Kidney epithelial cell (primary cell): ENCODE results near the gene HS3ST5. TPM values are rescaled to one million over a fixed set of nuclear protein-coding genes. Genes with fewer than 3 reads are reported as not detected.

Experiments
- DNase-seq: peaks from one replicate; pipeline ENCODE4 v3.0.0-alpha.2; 2010; ENCODE audit warnings: low read depth
- H3K27me3 ChIP-seq: 2 replicates; pipeline ENCODE4 v1.6.0; 2011; ENCODE audit warnings: low read length; ENCODE audit not compliant: control insufficient read depth, insufficient read depth
- H3K36me3 ChIP-seq: 2 replicates; pipeline ENCODE4 v1.5.1; 2011; ENCODE audit warnings: low read length; ENCODE audit not compliant: control insufficient read depth, insufficient read depth
- H3K4me3 ChIP-seq: 2 replicates; pipeline ENCODE4 v1.5.1; 2011; ENCODE audit warnings: low read depth, mild to moderate bottlenecking, control low read depth, low read length
- total RNA-seq: library from RNA; depleted of rRNA; stranded (reverse); fragments of >200 nt; gene quantifications from 2 replicates; pipeline ENCODE4 v1.2.3, GENCODE V29; 2015
- TF ChIP-seq, protein P1 (sequence below): IDR thresholded peaks from 2 replicates; pipeline ENCODE4 v1.5.1; 2011; ENCODE audit warnings: mild to moderate bottlenecking, moderate library complexity, low read length, control low read depth, inconsistent platforms; ENCODE audit not compliant: insufficient read depth, poor library complexity, severe bottlenecking

HS3ST5 gene
- total RNA-seq, 1 donor from 2014 or later: 0.25 TPM

DNA sequence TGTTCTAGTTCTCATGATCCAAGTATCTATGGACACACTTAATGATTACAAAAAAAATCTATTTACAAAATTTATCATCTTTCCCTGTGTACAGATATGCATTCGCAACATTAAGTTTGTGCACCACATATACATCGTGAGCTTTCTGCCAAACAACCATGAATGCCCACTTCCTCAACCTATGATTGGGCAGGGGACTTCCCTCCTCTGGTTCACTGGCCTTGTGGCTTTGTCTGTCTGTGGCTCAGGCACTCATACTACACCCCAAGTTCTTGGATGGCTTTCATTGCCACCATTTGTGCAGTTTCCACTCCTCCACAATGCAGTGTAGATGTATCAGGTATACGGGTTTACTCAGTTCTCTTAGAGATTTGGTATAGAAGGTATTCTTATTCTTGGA lies 74.9 kb downstream of the HS3ST5 start:
- no peaks in the 10 kb centered on the region for H3K36me3 ChIP-seq
- DNase-seq: no peak
- no peaks in the 10 kb centered on the region for H3K27me3 ChIP-seq
- TF ChIP-seq, protein P1, sequence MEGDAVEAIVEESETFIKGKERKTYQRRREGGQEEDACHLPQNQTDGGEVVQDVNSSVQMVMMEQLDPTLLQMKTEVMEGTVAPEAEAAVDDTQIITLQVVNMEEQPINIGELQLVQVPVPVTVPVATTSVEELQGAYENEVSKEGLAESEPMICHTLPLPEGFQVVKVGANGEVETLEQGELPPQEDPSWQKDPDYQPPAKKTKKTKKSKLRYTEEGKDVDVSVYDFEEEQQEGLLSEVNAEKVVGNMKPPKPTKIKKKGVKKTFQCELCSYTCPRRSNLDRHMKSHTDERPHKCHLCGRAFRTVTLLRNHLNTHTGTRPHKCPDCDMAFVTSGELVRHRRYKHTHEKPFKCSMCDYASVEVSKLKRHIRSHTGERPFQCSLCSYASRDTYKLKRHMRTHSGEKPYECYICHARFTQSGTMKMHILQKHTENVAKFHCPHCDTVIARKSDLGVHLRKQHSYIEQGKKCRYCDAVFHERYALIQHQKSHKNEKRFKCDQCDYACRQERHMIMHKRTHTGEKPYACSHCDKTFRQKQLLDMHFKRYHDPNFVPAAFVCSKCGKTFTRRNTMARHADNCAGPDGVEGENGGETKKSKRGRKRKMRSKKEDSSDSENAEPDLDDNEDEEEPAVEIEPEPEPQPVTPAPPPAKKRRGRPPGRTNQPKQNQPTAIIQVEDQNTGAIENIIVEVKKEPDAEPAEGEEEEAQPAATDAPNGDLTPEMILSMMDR: no peak
- H3K4me3 ChIP-seq: no peak overlapping the region

DNA sequence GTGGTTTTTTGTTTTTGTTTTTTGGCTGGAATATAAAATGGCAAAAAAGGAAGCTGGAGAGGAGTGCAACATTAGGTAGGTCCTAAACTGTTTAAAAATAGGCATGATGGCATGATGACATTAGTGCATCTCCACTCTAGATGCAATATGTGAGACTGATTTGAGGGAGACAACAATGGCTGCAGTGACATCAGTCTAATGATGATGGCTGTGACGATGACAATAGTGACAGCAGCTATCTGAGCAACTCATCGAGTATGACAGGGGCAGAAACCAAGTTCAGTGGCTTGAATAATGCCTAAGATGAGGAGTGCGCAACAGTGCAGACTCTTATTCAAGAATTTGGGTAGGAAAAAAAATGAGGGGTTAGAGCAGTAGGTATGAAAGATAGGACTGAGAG lies 82.0 kb downstream of the HS3ST5 start:
- H3K36me3 ChIP-seq: no peaks in the 10 kb centered on the region
- TF ChIP-seq, protein P1: no peak
- no peaks in the 10 kb centered on the region for H3K27me3 ChIP-seq
- H3K4me3 ChIP-seq: no peak overlapping the region
- no peak for DNase-seq

DNA sequence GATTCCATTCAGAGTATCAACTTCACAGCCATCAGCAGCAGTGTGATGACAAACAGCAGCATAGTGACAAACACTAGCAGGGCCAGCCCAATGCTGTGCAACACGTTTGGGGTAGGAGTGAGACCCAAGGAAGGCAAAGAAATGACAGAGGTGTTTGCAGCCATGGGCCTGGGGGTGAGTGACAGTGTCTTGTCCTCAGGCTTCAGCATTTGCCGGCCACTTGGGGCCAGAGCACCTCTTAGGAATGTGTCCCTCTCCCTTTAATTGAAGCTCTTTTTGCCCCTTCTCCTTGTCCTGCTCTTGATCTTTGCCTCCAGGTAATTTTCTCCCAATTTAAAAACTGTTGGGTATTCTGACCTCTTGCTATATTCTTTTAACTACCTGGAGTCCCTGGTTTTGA lies 84.4 kb downstream of the HS3ST5 start:
- Histone ChIP-seq H3K4me3 (no peak overlapping the region), H3K27me3 (no peaks in the 10 kb centered on the region), H3K36me3 (no peaks in the 10 kb centered on the region)
- no peak for DNase-seq
- TF ChIP-seq, protein P1: no peak

DNA sequence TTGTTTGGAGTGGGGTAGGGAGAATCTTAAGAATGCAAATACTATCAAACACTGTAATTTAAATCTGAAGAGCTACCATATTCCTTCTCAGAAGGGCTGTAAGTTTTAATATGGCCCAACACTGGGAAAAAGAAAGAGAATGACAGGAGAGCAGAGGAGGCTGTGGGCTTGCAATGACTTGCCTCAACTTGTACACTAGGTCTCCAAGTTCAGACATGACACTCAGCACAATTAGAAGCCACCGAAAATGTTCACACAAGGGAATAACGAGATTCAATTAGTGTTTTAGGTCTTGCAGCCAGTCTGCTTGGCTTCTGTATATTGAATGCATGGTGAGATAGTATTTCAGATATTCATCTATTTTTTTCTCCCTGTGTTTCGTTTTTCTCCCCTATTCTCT lies 89.4 kb downstream of the HS3ST5 start:
- H3K27me3 ChIP-seq: no peaks in the 10 kb centered on the region
- no peaks in the 10 kb centered on the region for H3K36me3 ChIP-seq
- TF ChIP-seq, protein P1: no peak
- no peak for DNase-seq
- no peak overlapping the region for H3K4me3 ChIP-seq

DNA sequence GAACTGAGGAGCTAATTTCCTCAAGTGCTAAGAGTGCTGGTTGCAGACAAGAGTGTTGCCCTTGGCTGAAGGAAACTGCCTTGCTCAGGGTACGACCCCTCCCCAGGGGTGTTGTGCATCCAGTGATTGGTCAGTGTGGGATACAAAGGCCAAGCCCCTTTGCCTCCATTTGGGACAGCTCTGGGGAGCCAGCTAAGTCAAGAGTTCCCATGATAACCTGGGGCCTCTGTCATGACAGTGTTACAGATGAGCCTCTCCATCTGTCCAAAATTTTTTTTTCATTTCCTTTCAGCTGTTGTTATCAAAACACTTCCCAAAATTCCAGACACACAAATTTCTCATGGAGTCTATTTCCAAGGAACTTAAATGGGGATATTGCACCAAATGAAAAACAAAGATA lies 93.3 kb downstream of the HS3ST5 start:
- Histone ChIP-seq H3K4me3 (no peak overlapping the region), H3K27me3 (no peaks in the 10 kb centered on the region), H3K36me3 (no peaks in the 10 kb centered on the region)
- DNase-seq: no peak
- TF ChIP-seq, protein P1: no peak

DNA sequence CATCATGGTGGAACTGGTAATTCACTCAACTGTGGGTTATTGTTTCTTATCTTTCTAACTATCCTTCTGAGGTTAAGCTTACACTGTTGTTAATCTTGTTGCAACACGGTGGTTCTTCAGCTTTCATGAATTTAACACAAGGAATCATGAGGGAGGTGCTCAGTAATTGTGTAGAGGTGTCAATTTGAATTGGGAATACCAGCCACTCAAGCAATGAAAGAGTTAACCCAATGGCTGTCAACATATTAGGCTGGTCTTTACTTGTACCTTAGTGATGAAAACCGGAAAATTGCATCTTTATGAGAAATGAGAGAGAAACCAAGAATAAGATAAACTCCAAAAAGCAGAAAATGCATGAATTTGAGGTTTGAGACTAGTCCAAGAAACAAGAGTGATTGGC lies 95.7 kb downstream of the HS3ST5 start:
- TF ChIP-seq, protein P1: no peak
- Histone ChIP-seq H3K36me3 (no peaks in the 10 kb centered on the region), H3K27me3 (no peaks in the 10 kb centered on the region), H3K4me3 (no peak overlapping the region)
- no peak for DNase-seq
